GM12891 (cell line): ENCODE measurements around the gene ZNF385B.

Experiments used
- POLR2A ChIP-seq: IDR thresholded peaks from 2 replicates; pipeline ENCODE4 v1.6.1; 2011; ENCODE audit warnings: low read depth, low read length, control low read depth
- POLR2AphosphoS5 ChIP-seq: IDR thresholded peaks from 2 replicates; pipeline ENCODE4 v1.6.1; 2011; ENCODE audit warnings: low read depth, low read length, control low read depth

DNA sequence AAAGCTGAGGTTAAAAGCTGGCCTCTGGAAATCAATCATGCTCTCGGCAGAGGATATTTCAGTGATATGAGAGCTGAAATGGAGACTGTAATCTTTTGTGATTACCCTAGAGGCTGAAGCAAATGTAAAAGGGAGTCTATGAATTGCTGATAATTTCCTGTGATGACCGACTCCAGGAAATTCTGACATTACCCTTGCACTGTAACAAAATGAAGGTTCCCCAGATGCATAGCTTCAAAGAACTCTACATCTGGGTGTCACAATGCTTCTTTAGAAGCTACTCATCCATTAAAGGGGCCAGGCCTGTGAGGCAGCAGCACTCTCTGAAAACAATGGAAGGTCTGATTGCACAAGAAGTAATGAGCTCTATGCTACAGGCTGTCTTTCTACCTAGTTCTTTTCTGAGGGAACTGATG is 328.5 kb downstream of the ZNF385B start:
- TF ChIP-seq POLR2AphosphoS5: no peak
- TF ChIP-seq POLR2A: no peak
